ENCODE data around the gene CCL1. TPM values are rescaled to one million over a fixed set of nuclear protein-coding genes. Genes with fewer than 3 reads are reported as not detected.

Gene CCL1
- total RNA-seq, 1 experiment from 2014 or later, result not detected

DNA sequence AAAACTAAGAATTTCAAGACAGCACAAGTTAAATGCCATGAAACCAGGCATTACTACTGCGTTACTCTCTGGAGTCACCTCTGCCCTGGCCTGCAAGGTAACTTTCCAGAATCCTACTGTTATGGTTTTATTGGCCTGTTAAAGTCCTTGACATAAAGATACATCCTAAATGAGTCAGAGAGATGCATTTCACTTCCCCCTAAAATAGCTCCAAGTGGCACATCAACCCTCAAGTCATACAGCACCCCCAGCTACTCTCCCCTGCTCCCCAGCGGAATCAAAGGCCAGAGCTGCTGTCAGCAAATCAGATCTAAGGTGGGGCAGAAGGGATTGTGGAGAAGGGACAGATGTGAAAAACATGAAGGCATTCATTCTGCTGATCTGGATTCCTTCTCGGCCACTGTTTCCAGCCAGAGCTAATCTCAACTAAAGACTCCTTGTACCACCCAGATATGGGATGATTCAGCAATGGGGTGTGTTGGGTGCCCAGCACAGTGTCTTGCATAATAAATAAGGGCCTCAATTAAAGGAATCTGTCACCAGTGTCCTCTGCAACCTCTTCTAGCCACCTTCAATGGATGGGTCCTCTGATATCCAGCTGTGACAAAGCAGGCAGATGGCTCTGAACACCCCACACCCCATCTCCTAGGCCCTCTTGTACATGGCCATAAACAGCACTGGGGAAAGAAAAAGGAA is 8.5 kb upstream of the CCL1 start:
- Histone ChIP-seq H3K4me2 (ENCODE audit: insufficient read depth, insufficient read length, low read length) (no peak overlapping the region), H2BK120ac (ENCODE audit: low read depth, low read length, poor library complexity, severe bottlenecking) (no peak overlapping the region), H2BK12ac (ENCODE audit: insufficient read length, low read depth, low read length) (no peak overlapping the region), H4K20me1 (ENCODE audit: control insufficient read depth, insufficient read depth, insufficient read length) (no peaks in the 10 kb centered on the region), H3K56ac (ENCODE audit: insufficient read length, low read depth, low read length) (no peak overlapping the region), H3K9me3 (ENCODE audit: control insufficient read depth, low read depth, low read length) (no peaks in the 10 kb centered on the region), H4K8ac (replicated peaks; ENCODE audit: insufficient read length, low read depth, low read length) (no peak overlapping the region), H3K79me1 (ENCODE audit: insufficient read depth, low read depth, low read length, poor library complexity, severe bottlenecking) (no peaks in the 10 kb centered on the region), H3K14ac (ENCODE audit: insufficient read depth, low read length) (no peak overlapping the region), H3K27me3 (ENCODE audit: insufficient read depth, low read length) (no peaks in the 10 kb centered on the region), H2BK15ac (ENCODE audit: low read depth, low read length) (no peak overlapping the region), H4K5ac (ENCODE audit: insufficient read length, low read depth, low read length) (no peak overlapping the region), H3T11ph (ENCODE audit: low read length) (no peak overlapping the region), H3K23ac (ENCODE audit: insufficient read length, low read depth, low read length) (no peak overlapping the region), H4K91ac (ENCODE audit: insufficient read length, low read depth, low read length) (no peak overlapping the region), H2AK5ac (ENCODE audit: insufficient read length, low read length) (no peak overlapping the region), H3K9ac (ENCODE audit: extremely low read depth, insufficient read length, low read length) (no peak overlapping the region), H3K4me1 (ENCODE audit: insufficient read depth, low read length) (no peaks in the 10 kb centered on the region), H3K79me2 (ENCODE audit: insufficient read depth, low read length) (no peaks in the 10 kb centered on the region), H2BK5ac (ENCODE audit: insufficient read length, low read length) (no peak overlapping the region), H2BK20ac (ENCODE audit: low read depth, low read length, poor library complexity, severe bottlenecking) (no peak overlapping the region), H3K18ac (ENCODE audit: insufficient read length, low read depth, low read length) (no peak overlapping the region), H3K23me2 (ENCODE audit: insufficient read length, low read depth, low read length, poor library complexity, severe bottlenecking) (no peaks in the 10 kb centered on the region), H2AFZ (ENCODE audit: low read length) (no peak overlapping the region), H3K27ac (ENCODE audit: insufficient read length, low read depth, low read length) (no peak overlapping the region), H3K4ac (ENCODE audit: low read depth, low read length) (no peak overlapping the region)
- no CpG with 5 or more reads among the region's 3 CpGs for WGBS (ENCODE audit: extremely low coverage, insufficient read length, low lambda C conversion rate)
- no peaks in the 10 kb centered on the region for H3K36me3 Mint-ChIP-seq (ENCODE audit: insufficient read depth in 1 of 3, low read depth in 3 of 3)
- H3K27me3 Mint-ChIP-seq (ENCODE audit: low read depth), result no peaks in the 10 kb centered on the region; the same call in 1 of the 2 replicates
- H3K27ac Mint-ChIP-seq, result no peak overlapping the region
- DNase-seq, result no peak
- no peak overlapping the region for H3K4me3 Mint-ChIP-seq
- H3K9me3 Mint-ChIP-seq, result no peaks in the 10 kb centered on the region
- TF ChIP-seq, protein P1, sequence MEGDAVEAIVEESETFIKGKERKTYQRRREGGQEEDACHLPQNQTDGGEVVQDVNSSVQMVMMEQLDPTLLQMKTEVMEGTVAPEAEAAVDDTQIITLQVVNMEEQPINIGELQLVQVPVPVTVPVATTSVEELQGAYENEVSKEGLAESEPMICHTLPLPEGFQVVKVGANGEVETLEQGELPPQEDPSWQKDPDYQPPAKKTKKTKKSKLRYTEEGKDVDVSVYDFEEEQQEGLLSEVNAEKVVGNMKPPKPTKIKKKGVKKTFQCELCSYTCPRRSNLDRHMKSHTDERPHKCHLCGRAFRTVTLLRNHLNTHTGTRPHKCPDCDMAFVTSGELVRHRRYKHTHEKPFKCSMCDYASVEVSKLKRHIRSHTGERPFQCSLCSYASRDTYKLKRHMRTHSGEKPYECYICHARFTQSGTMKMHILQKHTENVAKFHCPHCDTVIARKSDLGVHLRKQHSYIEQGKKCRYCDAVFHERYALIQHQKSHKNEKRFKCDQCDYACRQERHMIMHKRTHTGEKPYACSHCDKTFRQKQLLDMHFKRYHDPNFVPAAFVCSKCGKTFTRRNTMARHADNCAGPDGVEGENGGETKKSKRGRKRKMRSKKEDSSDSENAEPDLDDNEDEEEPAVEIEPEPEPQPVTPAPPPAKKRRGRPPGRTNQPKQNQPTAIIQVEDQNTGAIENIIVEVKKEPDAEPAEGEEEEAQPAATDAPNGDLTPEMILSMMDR (conservative IDR thresholded peaks at IDR 0.05), result no peak
- H3K4me1 Mint-ChIP-seq, result peaks cover 11 to 19% of the 10 kb centered on the region in 2 experiments; a peak in 3 of 4 replicates

Data from H9 (cell line).